PC-9 (cell line): Measurements from ENCODE around the gene GUCY1A2.

Source experiments
- EZH2 ChIP-seq: fragments of 200-600 bp; sonication (generic); IDR thresholded peaks from 2 replicates; pipeline ENCODE4 v1.8.0; 2017; ENCODE audit warnings: antibody characterized with exemption, low read depth
- TF ChIP-seq, protein P1 (sequence below): fragments of 200-600 bp; sonication (generic); conservative IDR thresholded peaks from 2 replicates; pipeline ENCODE4 v1.6.1; 2017; ENCODE audit warnings: mixed run types, antibody characterized with exemption, mild to moderate bottlenecking, moderate library complexity

DNA sequence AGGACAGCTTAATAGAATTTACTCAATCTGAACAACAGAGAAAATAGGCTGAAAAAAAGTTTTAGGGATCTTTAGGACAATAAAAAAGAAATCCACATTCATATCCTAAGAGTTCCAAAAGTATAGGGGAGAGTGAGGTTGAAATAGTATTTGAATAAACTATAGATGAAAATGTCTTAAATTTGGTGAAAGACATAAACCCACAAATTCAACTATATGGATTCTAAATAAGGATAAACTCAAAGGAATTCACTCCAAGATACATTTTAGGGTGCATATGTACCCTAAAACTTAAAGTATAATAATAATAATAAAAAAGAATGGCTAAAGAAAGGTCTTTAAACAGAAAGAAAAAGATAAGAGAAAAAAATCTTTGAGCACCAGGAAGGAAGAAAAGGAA lies 203.1 kb downstream of the GUCY1A2 start:
- TF ChIP-seq, protein P1, sequence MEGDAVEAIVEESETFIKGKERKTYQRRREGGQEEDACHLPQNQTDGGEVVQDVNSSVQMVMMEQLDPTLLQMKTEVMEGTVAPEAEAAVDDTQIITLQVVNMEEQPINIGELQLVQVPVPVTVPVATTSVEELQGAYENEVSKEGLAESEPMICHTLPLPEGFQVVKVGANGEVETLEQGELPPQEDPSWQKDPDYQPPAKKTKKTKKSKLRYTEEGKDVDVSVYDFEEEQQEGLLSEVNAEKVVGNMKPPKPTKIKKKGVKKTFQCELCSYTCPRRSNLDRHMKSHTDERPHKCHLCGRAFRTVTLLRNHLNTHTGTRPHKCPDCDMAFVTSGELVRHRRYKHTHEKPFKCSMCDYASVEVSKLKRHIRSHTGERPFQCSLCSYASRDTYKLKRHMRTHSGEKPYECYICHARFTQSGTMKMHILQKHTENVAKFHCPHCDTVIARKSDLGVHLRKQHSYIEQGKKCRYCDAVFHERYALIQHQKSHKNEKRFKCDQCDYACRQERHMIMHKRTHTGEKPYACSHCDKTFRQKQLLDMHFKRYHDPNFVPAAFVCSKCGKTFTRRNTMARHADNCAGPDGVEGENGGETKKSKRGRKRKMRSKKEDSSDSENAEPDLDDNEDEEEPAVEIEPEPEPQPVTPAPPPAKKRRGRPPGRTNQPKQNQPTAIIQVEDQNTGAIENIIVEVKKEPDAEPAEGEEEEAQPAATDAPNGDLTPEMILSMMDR = no peak
- TF ChIP-seq EZH2 = no peak
